Uterus (tissue), 4 donors: ENCODE data around the gene PLOD3. TPM values are rescaled to one million over a fixed set of nuclear protein-coding genes. Genes with fewer than 3 reads are reported as not detected.
A peak's percentile ranks its signal among the peaks of the same experiment; 100 is the strongest.

Experiments
- DNase-seq, 2 donors: peaks; one replicate each; pipeline ENCODE4 v3.0.0-alpha.2; 2019 to 2020
- H3K27ac ChIP-seq, 2 donors: fragments of 200-600 bp; sonication (generic); 1 replicate in 1 of 2; 2 replicates in 1 of 2; pipeline ENCODE4 v1.5.1; 2016 to 2018
- H3K27me3 ChIP-seq, 2 donors: fragments of 200-600 bp; sonication (generic); one replicate each; pipeline ENCODE4 v1.5.1; 2018 to 2019; ENCODE audit warnings: control low read depth in 1 of 2
- H3K36me3 ChIP-seq, 2 donors: fragments of 200-600 bp; sonication (generic); one replicate each; pipeline ENCODE4 v1.5.1; 2019; ENCODE audit warnings: control low read depth in 1 of 2
- H3K4me1 ChIP-seq, 2 donors: fragments of 200-600 bp; sonication (generic); one replicate each; pipeline ENCODE4 v1.5.1; 2018 to 2019; ENCODE audit warnings: control low read depth in 1 of 2
- H3K4me3 ChIP-seq, 2 donors: fragments of 200-600 bp; sonication (generic); 1 replicate in 1 of 2; 2 replicates in 1 of 2; pipeline ENCODE4 v1.5.1; 2018 to 2019; ENCODE audit warnings: mild to moderate bottlenecking in 1 of 2
- H3K9me3 ChIP-seq, 2 donors: fragments of 200-600 bp; sonication (generic); one replicate each; pipeline ENCODE4 v1.5.1; 2019; ENCODE audit warnings: control low read depth in 1 of 2
- POLR2A ChIP-seq, 2 donors: fragments of 450-650 bp; IDR thresholded peaks; one replicate each; pipeline ENCODE4 v1.6.1; 2016; ENCODE audit warnings: antibody characterized with exemption in 2 of 2, mild to moderate bottlenecking in 1 of 2, moderate library complexity in 1 of 2
- intact Hi-C: fragments of 100-400 bp; cut with DNase I; formaldehyde crosslinking; loops from one replicate; pipeline ENCODE4 v1.15.1; 2023; ENCODE audit warnings: low total_unique reads
- total RNA-seq, 4 donors: library from RNA; depleted of rRNA in 3 of 4; stranded (reverse); fragments of >200 nt in 3 of 4; gene quantifications; one replicate each; pipeline versions ENCODE4 v1.1.0 to v1.2.4, GENCODE V29; 2014 to 2023
- TF ChIP-seq, protein P1 (sequence below), 4 experiments: fragments of 200-600 bp in 2 of 4; fragments of 450-650 bp in 2 of 4; sonication (generic) in 2 of 4; IDR thresholded peaks; one replicate each; pipeline ENCODE4 v1.5.1; 2016 to 2019; ENCODE audit warnings: antibody characterized with exemption in 4 of 4, mild to moderate bottlenecking in 2 of 4, moderate library complexity in 1 of 4
- donor health status: DM: yes; HTN: yes; CAD: no.

Gene PLOD3
- total RNA-seq, 4 donors from 2014 or later: 29.2 to 75.4 (median 34.1) TPM

DNA sequence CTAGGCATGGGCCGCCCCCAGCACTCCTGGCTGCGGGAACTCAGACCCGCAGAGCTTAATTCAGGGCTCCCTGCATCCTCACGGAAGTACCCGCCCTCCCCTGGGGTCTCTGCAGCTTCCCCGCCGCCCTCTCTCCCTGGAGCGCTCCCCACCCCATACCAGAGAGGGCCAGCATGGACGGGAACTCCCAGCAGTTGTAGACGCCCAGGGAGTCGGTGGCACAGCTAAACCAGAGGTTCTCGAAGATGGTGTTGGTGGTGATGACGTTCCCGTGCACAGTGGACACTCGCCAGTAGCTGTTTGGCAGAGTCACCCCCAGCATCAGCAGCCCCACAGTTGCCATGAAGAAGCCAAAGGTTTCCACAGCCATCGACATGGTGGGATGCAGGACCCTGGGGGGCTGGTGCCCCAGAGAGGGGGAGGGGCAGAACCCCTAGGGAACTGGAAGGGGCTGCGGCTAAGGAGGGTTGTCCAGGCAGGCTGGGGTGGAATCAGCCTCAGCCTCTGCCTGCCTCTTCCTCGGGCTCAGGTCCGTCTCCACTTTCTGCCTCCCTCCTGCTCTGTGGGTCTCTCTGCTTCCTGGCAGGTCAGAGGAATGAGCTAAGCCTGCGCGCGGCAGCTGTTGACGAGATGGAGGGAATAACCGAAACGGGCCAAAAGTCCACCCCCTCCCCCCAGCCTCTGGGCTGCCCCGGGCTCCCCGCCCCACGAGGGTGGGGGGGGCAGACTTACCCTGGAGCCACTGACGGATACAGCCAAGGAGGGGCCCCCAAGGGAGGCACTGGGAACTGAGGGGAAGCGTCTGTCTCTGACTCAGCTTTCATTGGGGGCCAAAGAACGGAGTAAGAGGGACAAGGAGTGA lies 20.1 kb upstream of the PLOD3 start, which contains the start of gene CLDN15:
TSS of gene CLDN15 (minus strand) at position 597 of the 862 bp plus-strand sequence. CDS start at position 376, 221 bp downstream.
- Histone ChIP-seq H3K4me1 (peaks cover 0 to 6% of the 10 kb centered on the region in 2 donors), H3K9me3 (no peaks in the 10 kb centered on the region), H3K36me3 (no peaks in the 10 kb centered on the region), H3K4me3 (peak within 1 kb of the TSS in 1 of 2 donors; percentile 5), H3K27me3 (no peaks in the 10 kb centered on the region), H3K27ac (peak within 1 kb of the TSS; percentile 81 to 85)
- TF ChIP-seq, protein P1, sequence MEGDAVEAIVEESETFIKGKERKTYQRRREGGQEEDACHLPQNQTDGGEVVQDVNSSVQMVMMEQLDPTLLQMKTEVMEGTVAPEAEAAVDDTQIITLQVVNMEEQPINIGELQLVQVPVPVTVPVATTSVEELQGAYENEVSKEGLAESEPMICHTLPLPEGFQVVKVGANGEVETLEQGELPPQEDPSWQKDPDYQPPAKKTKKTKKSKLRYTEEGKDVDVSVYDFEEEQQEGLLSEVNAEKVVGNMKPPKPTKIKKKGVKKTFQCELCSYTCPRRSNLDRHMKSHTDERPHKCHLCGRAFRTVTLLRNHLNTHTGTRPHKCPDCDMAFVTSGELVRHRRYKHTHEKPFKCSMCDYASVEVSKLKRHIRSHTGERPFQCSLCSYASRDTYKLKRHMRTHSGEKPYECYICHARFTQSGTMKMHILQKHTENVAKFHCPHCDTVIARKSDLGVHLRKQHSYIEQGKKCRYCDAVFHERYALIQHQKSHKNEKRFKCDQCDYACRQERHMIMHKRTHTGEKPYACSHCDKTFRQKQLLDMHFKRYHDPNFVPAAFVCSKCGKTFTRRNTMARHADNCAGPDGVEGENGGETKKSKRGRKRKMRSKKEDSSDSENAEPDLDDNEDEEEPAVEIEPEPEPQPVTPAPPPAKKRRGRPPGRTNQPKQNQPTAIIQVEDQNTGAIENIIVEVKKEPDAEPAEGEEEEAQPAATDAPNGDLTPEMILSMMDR (IDR thresholded peaks at IDR 0.05): no peak
- no peak for TF ChIP-seq POLR2A (IDR thresholded peaks at IDR 0.05)
- intact Hi-C loops: no loop called here
- peak; percentile 78 to 86 for DNase-seq

DNA sequence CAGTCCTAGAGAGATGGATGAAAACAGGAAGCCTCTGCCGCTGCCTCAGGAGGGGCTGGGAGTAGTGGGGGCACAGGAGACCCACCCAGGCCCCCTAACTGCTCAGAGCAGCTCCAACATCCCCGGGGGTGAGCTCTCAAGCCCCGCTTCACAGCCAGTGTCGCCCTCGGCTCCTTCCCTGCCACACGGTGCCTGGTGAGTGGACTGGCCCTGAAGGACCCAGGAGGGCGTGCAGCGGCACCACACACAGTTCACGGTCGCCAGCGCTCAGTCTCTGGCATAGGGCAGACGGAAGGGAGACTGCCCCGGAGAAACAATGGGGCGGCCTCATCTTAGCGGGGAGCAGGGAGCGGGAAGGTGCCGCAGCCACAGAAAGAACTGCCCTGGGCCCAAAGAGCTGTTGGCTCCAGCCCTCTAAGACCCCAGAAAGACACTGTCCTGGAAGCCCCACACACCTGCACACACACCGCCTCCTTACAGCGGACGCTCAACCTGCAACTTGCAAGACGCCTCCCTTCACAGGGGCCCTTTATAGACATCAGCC lies 19.0 kb upstream of the PLOD3 start:
- Histone ChIP-seq H3K27me3 (no peaks in the 10 kb centered on the region), H3K4me1 (peaks cover 0 to 6% of the 10 kb centered on the region in 2 donors), H3K27ac (peak overlapping the region in 1 of 2 donors; percentile 81), H3K36me3 (no peaks in the 10 kb centered on the region), H3K9me3 (no peaks in the 10 kb centered on the region), H3K4me3 (no peak overlapping the region)
- no peak for DNase-seq
- intact Hi-C loops: no loop called here
- TF ChIP-seq POLR2A (IDR thresholded peaks at IDR 0.05): no peak
- TF ChIP-seq, protein P1 (IDR thresholded peaks at IDR 0.05): no peak

DNA sequence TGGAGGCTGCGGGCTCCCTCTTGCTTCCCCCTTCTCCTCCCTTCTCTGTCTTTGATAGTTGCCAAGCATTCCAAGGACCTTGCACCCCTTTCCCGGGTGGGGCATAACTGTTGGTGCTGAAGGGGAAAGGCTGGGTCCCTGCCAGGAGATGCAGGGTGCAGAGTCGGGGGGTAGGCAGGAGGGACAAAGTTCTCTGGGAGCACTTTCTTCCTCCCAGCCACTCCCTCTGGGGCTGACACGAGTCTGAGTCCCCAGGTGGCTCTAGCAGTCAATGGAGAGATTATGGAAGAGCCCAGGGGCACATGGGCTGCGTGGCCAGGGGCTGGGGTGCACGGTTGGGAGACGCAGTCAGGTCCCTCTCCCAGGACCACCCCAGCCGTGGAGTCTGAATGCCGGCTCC lies 18.1 kb upstream of the PLOD3 start:
- Histone ChIP-seq H3K4me1 (peaks cover 0 to 6% of the 10 kb centered on the region in 2 donors), H3K27ac (no peak overlapping the region), H3K36me3 (no peaks in the 10 kb centered on the region), H3K9me3 (no peaks in the 10 kb centered on the region), H3K27me3 (no peaks in the 10 kb centered on the region), H3K4me3 (no peak overlapping the region)
- intact Hi-C loops: no loop called here
- TF ChIP-seq POLR2A (IDR thresholded peaks at IDR 0.05): no peak
- DNase-seq: no peak

DNA sequence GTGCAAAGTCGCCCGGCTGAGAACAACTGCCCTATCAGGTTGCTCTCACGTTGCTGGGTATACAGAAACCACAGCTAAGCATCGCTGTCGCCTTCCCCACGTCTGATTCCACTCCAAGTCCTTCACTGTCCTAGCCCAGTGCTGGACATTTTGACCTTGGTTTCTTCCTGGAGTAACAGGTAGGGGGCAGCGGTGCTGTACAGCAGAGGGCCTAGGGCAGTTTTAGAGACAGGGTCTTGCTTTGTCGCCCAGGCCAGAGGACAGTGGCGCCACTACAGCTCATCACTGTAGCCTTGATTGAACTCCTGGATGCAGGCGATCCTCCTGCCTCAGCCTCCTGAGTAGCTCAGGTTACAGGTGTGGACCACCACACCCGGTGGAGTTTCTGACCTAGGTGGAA lies 17.7 kb upstream of the PLOD3 start:
- no peaks in the 10 kb centered on the region for H3K9me3 ChIP-seq
- H3K36me3 ChIP-seq: no peaks in the 10 kb centered on the region
- H3K27me3 ChIP-seq: no peaks in the 10 kb centered on the region
- TF ChIP-seq POLR2A (IDR thresholded peaks at IDR 0.05): no peak
- TF ChIP-seq, protein P1 (IDR thresholded peaks at IDR 0.05): peak in 1 of 4 experiments; percentile 11
- no peak overlapping the region for H3K27ac ChIP-seq
- no peak for DNase-seq
- peaks cover 0 to 6% of the 10 kb centered on the region in 2 donors for H3K4me1 ChIP-seq
- no peak overlapping the region for H3K4me3 ChIP-seq
- intact Hi-C loops: no loop called here

DNA sequence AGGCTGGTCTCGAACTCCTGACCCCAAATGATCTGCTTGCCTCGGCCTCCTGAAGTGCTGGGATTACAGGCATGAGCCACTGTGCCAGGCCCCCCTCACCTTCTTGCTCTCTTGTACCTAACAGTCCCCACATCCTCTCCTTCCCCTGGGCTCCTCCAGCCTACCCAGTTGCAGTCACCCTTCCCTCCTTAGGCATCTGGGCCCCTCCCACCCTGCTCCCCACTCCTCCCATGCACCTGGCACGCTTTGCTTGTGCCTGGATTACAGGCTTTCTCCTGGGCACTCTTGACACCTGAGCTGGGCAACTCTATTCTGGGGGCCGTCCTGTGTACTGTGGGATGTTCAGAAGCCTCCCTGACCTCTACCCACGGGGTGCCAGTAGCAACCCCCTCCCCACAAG lies 17.3 kb upstream of the PLOD3 start:
- TF ChIP-seq POLR2A (IDR thresholded peaks at IDR 0.05): no peak
- TF ChIP-seq, protein P1 (IDR thresholded peaks at IDR 0.05): no peak
- intact Hi-C loops: no loop called here
- no peaks in the 10 kb centered on the region for H3K9me3 ChIP-seq
- H3K4me3 ChIP-seq: no peak overlapping the region
- H3K4me1 ChIP-seq: peaks cover 0 to 6% of the 10 kb centered on the region in 2 donors
- DNase-seq: no peak
- no peaks in the 10 kb centered on the region for H3K27me3 ChIP-seq
- H3K27ac ChIP-seq: no peak overlapping the region
- H3K36me3 ChIP-seq: no peaks in the 10 kb centered on the region
